IMR-90 (cell line): Measurements from ENCODE around the gene CC2D2A. TPM values are rescaled to one million over a fixed set of nuclear protein-coding genes. Genes with fewer than 3 reads are reported as not detected.

Source experiments
- ATAC-seq: fragments of 200-7000 bp; cut with Tn5 transposase; 2 replicates; pipeline ENCODE4 v1.9.1; 2020; ENCODE audit warnings: low read depth, mild to moderate bottlenecking, moderate library complexity
- BruUV-seq: library from RNA; stranded (reverse); fragments of 400-500 nt; replicated peaks from 2 replicates; lab custom pipeline; 2021; lab: Mats Ljungman, UMichigan
- CTCF ChIA-PET: fragments of 300-600 bp; formaldehyde crosslinking; extraction: SDS; loops from one replicate; lab custom pipeline; 2021; ENCODE audit warnings: antibody characterized with exemption; lab: Yijun Ruan, JAX
- POLR2A ChIA-PET: fragments of 300-600 bp; sonication (Branson Sonifier 250); formaldehyde crosslinking; loops from one replicate; lab custom pipeline; 2022; ENCODE audit warnings: antibody characterized with exemption; ENCODE audit not compliant: unreplicated experiment; lab: Charles Lee
- DNase-seq: peaks from one replicate; pipeline ENCODE4 v3.0.0; 2013
- H2AFZ ChIP-seq: replicated peaks from 2 replicates; pipeline ENCODE3; 2013; ENCODE audit warnings: low read length, mild to moderate bottlenecking; ENCODE audit not compliant: poor library complexity
- H2AK5ac ChIP-seq: 2 replicates; pipeline ENCODE4 v1.6.1; 2013; ENCODE audit warnings: low read depth, low read length, inconsistent platforms
- H2AK9ac ChIP-seq: replicated peaks from 2 replicates; pipeline ENCODE3; 2013; ENCODE audit warnings: mild to moderate bottlenecking, low read depth, low read length, moderate library complexity; ENCODE audit not compliant: poor library complexity
- H2BK120ac ChIP-seq: 2 replicates; pipeline ENCODE4 v1.6.1; 2013; ENCODE audit warnings: low read depth, low read length, inconsistent platforms
- H2BK15ac ChIP-seq: 3 replicates; pipeline ENCODE4 v1.6.1; 2013; ENCODE audit warnings: low read depth, low read length, inconsistent platforms
- H2BK20ac ChIP-seq: 2 replicates; pipeline ENCODE4 v1.6.1; 2013; ENCODE audit warnings: low read depth, mild to moderate bottlenecking, inconsistent platforms, low read length, moderate library complexity
- H2BK5ac ChIP-seq: 2 replicates; pipeline ENCODE4 v1.6.1; 2013; ENCODE audit warnings: mild to moderate bottlenecking, low read depth, low read length, inconsistent platforms; ENCODE audit not compliant: poor library complexity, severe bottlenecking
- H3K14ac ChIP-seq: replicated peaks from 2 replicates; pipeline ENCODE4 v1.6.1; 2013; ENCODE audit warnings: low read depth, low read length, inconsistent platforms
- H3K18ac ChIP-seq: 2 replicates; pipeline ENCODE4 v1.6.1; 2013; ENCODE audit warnings: low read depth, low read length, control low read depth
- H3K23ac ChIP-seq: 2 replicates; pipeline ENCODE4 v1.6.1; 2013; ENCODE audit warnings: low read depth, low read length, inconsistent platforms
- H3K27ac ChIP-seq: 2 replicates; pipeline ENCODE4 v1.5.1; 2013; ENCODE audit warnings: mild to moderate bottlenecking, control low read depth, low read length; ENCODE audit not compliant: insufficient read depth
- H3K27me3 ChIP-seq: 2 replicates; pipeline ENCODE4 v1.6.1; 2013; ENCODE audit warnings: low read length; ENCODE audit not compliant: control insufficient read depth, insufficient read depth
- H3K36me3 ChIP-seq: 2 replicates; pipeline ENCODE4 v1.6.1; 2013; ENCODE audit warnings: low read length, mixed read lengths; ENCODE audit not compliant: control insufficient read depth, insufficient read depth
- H3K4ac ChIP-seq: 2 replicates; pipeline ENCODE4 v1.6.1; 2013; ENCODE audit warnings: low read depth, low read length, inconsistent platforms
- H3K4me1 ChIP-seq: 2 replicates; pipeline ENCODE4 v1.6.1; 2013; ENCODE audit warnings: low read length, mixed read lengths; ENCODE audit not compliant: control insufficient read depth, insufficient read depth
- H3K4me2 ChIP-seq: 2 replicates; pipeline ENCODE4 v1.6.1; 2013; ENCODE audit warnings: low read depth, mild to moderate bottlenecking, control low read depth, low read length, moderate library complexity
- H3K4me3 ChIP-seq: 2 replicates; pipeline ENCODE4 v1.5.1; 2013; ENCODE audit warnings: low read depth, mild to moderate bottlenecking, control low read depth, low read length, moderate library complexity; ENCODE audit not compliant: insufficient read depth
- H3K56ac ChIP-seq: 2 replicates; pipeline ENCODE4 v1.6.1; 2013; ENCODE audit warnings: low read length, inconsistent platforms; ENCODE audit not compliant: insufficient read depth; ENCODE audit errors: extremely low read depth
- H3K79me1 ChIP-seq, 2 experiments: 2 replicates each; pipeline ENCODE4 v1.6.1; 2013; ENCODE audit warnings: low read length in 2 of 2, inconsistent platforms in 1 of 2, low read depth in 1 of 2
- H3K9ac ChIP-seq: 2 replicates; pipeline ENCODE4 v1.6.1; 2013; ENCODE audit warnings: low read depth, low read length, control low read depth
- H3K9me1 ChIP-seq: 2 replicates; pipeline ENCODE4 v1.6.1; 2013; ENCODE audit warnings: low read length, inconsistent platforms; ENCODE audit not compliant: insufficient read depth
- H3K9me3 ChIP-seq: 2 replicates; pipeline ENCODE4 v1.6.1; 2013; ENCODE audit warnings: low read length; ENCODE audit not compliant: control insufficient read depth, insufficient read depth
- H4K20me1 ChIP-seq: 2 replicates; pipeline ENCODE4 v1.6.1; 2013; ENCODE audit warnings: low read length, inconsistent platforms; ENCODE audit not compliant: insufficient read depth
- H4K5ac ChIP-seq: 2 replicates; pipeline ENCODE4 v1.6.1; 2013; ENCODE audit warnings: mild to moderate bottlenecking, low read depth, low read length, control low read depth
- H4K8ac ChIP-seq, 2 experiments: 2 replicates each; pipeline ENCODE4 v1.6.1; 2013; ENCODE audit warnings: low read depth in 2 of 2, low read length in 2 of 2, control low read depth in 1 of 2, inconsistent platforms in 1 of 2
- H4K91ac ChIP-seq: 2 replicates; pipeline ENCODE4 v1.6.1; 2013; ENCODE audit warnings: low read depth, low read length, inconsistent platforms; ENCODE audit not compliant: insufficient read depth
- BHLHE40 ChIP-seq: fragments of 150-350 bp; IDR thresholded peaks from 2 replicates; pipeline ENCODE4 v1.6.1; 2016; ENCODE audit warnings: mild to moderate bottlenecking, low read depth, low read length
- CEBPB ChIP-seq: IDR thresholded peaks from 2 replicates; pipeline ENCODE4 v1.6.1; 2012; ENCODE audit warnings: low read depth, low read length, improper control_type of control experiment
- CHD1 ChIP-seq: IDR thresholded peaks from 2 replicates; pipeline ENCODE4 v1.6.1; 2012; ENCODE audit warnings: low read depth, low read length, improper control_type of control experiment
- FOS ChIP-seq: fragments of 150-350 bp; IDR thresholded peaks from 2 replicates; pipeline ENCODE4 v1.6.1; 2016; ENCODE audit warnings: low read depth, low read length
- MAFK ChIP-seq: IDR thresholded peaks from 2 replicates; pipeline ENCODE4 v1.6.1; 2012; ENCODE audit warnings: low read depth, low read length, improper control_type of control experiment
- MAZ ChIP-seq: IDR thresholded peaks from 2 replicates; pipeline ENCODE4 v1.6.1; 2012; ENCODE audit warnings: low read depth, mild to moderate bottlenecking, low read length, improper control_type of control experiment, moderate library complexity, borderline replicate concordance
- MXI1 ChIP-seq: IDR thresholded peaks from 2 replicates; pipeline ENCODE4 v1.6.1; 2012; ENCODE audit warnings: low read depth, mild to moderate bottlenecking, low read length, moderate library complexity, borderline replicate concordance
- NFE2L2 ChIP-seq: fragments of 150-350 bp; IDR thresholded peaks from 2 replicates; pipeline ENCODE4 v1.6.1; 2016; ENCODE audit warnings: low read depth, mild to moderate bottlenecking, low read length
- POLR2A ChIP-seq: IDR thresholded peaks from 2 replicates; pipeline ENCODE4 v1.6.1; 2012; ENCODE audit warnings: mild to moderate bottlenecking, low read depth, low read length
- RAD21 ChIP-seq: IDR thresholded peaks from 2 replicates; pipeline ENCODE4 v1.6.1; 2012; ENCODE audit warnings: low read length, improper control_type of control experiment
- RCOR1 ChIP-seq: IDR thresholded peaks from 2 replicates; pipeline ENCODE4 v1.6.1; 2012; ENCODE audit warnings: mild to moderate bottlenecking, low read length, improper control_type of control experiment; ENCODE audit not compliant: insufficient replicate concordance
- RFX5 ChIP-seq: IDR thresholded peaks from 2 replicates; pipeline ENCODE4 v1.8.0; 2012; ENCODE audit warnings: low read depth, mild to moderate bottlenecking, low read length, moderate library complexity
- SMC3 ChIP-seq: fragments of 150-350 bp; IDR thresholded peaks from 2 replicates; pipeline ENCODE4 v1.6.1; 2016; ENCODE audit warnings: low read depth, mild to moderate bottlenecking, antibody characterized with exemption, low read length, moderate library complexity
- WGBS, 2 experiments: methylation state at CpG; one replicate each; pipeline versions ENCODE4 v1.1.5 to v1.1.7; 2013; ENCODE audit warnings: missing lambda C conversion rate in 2 of 2; ENCODE audit not compliant: insufficient read length in 1 of 2; ENCODE audit errors: extremely low coverage in 2 of 2; 5-methylcytosine and 5-hydroxymethylcytosine counted together
- dilution Hi-C: fragments of 300-500 bp; cut with HindIII; formaldehyde crosslinking; loops from one replicate; pipeline ENCODE4 v1.14.3; 2018; ENCODE audit warnings: low sequenced_read_pairs; ENCODE audit not compliant: unreplicated experiment
- in situ Hi-C: fragments of 300-500 bp; cut with MboI; formaldehyde crosslinking; loops from 3 replicates; pipeline ENCODE4 v1.14.3; 2019; ENCODE audit warnings: low sequenced_read_pairs, inconsistent platforms, mixed read lengths
- intact Hi-C: fragments of 100-400 bp; cut with micrococcal nuclease; formaldehyde crosslinking; loops from 2 replicates; pipeline ENCODE4 v1.10.0; 2022
- polyA plus RNA-seq, 3 experiments: library from polyadenylated mRNA; depleted of rRNA; stranded (reverse); fragments of >200 nt; gene quantifications; 2 replicates each; pipeline ENCODE4 v1.2.3, GENCODE V29; 2012; ENCODE audit warnings: low replicate concordance in 1 of 3
- total RNA-seq: library from RNA; depleted of rRNA; stranded (reverse); fragments of >200 nt; gene quantifications from 2 replicates; pipeline ENCODE4 v1.2.3, GENCODE V29; 2012
- TF ChIP-seq, protein P1 (sequence below): fragments of 150-350 bp; IDR thresholded peaks from 2 replicates; pipeline ENCODE4 v1.6.1; 2016; ENCODE audit warnings: low read depth, mild to moderate bottlenecking, low read length, moderate library complexity, borderline replicate concordance
- TF ChIP-seq, protein P2 (sequence below): conservative IDR thresholded peaks from 2 replicates; pipeline ENCODE4 v1.5.1; 2012; ENCODE audit warnings: mild to moderate bottlenecking, low read depth, low read length, improper control_type of control experiment
- TF ChIP-seq, protein P3 (sequence below): fragments of 150-350 bp; IDR thresholded peaks from 2 replicates; pipeline ENCODE4 v1.6.1; 2017; ENCODE audit warnings: mild to moderate bottlenecking, antibody characterized with exemption, low read length, low read depth

The CC2D2A gene
- total and polyA plus RNA-seq, 2 of the 4 experiments (the other 2 are of a cell fraction), result 20.8 to 26.3 TPM

DNA sequence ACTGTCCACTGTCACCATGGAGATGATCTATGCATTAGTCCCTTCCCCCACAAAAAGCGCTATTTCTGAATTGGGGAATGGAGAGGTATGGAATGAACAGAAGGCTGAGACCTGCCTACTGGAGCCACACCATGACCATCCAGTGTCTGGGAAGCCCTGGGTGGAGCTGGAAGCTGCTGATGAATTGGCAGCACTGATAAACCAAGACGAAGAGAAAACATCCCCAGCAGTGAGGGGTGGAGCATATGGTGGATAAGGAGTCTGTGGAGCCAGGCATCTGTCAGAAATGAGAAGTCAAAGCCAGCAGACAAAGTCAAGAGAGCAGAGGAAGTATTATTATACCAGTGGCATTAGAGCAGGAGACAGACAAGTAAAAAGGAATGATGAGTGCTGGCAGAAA, 13.2 kb downstream of the CC2D2A start:
- Histone ChIP-seq H2BK15ac (no peak overlapping the region), H3K9me3 (no peaks in the 10 kb centered on the region; the same call in 1 of the 2 replicates), H3K4me1 (peaks cover 9% of the 10 kb centered on the region), H4K91ac (no peak overlapping the region), H3K14ac (no peak overlapping the region), H3K4me3 (no peak overlapping the region), H2BK120ac (no peak overlapping the region), H3K23ac (no peak overlapping the region), H2AK5ac (no peak overlapping the region), H3K9ac (no peak overlapping the region), H2AFZ (no peak overlapping the region), H3K56ac (no peak overlapping the region), H4K5ac (no peak overlapping the region), H3K4ac (no peak overlapping the region), H3K36me3 (peaks cover 10% of the 10 kb centered on the region; the same call in 1 of the 2 replicates), H3K27me3 (no peaks in the 10 kb centered on the region), H3K4me2 (no peak overlapping the region), H4K8ac (no peak overlapping the region), H3K18ac (no peak overlapping the region), H3K27ac (no peak overlapping the region), H2AK9ac (no peak overlapping the region), H2BK20ac (no peak overlapping the region), H3K79me1 (peaks cover 9 to 26% of the 10 kb centered on the region in 2 experiments; a peak in 3 of 4 replicates), H2BK5ac (no peak overlapping the region), H3K9me1 (no peaks in the 10 kb centered on the region), H4K20me1 (no peaks in the 10 kb centered on the region)
- DNase-seq (no peak), ATAC-seq (no peak)
- WGBS, 2 experiments, result no CpG with 5 or more reads among the region's 2 CpGs
- no peak for TF ChIP-seq POLR2A
- TF ChIP-seq RAD21, result no peak
- TF ChIP-seq RCOR1, result no peak
- TF ChIP-seq FOS, result no peak
- TF ChIP-seq MAZ, result no peak
- no peak for TF ChIP-seq BHLHE40
- TF ChIP-seq MXI1, result no peak
- TF ChIP-seq, protein P1, sequence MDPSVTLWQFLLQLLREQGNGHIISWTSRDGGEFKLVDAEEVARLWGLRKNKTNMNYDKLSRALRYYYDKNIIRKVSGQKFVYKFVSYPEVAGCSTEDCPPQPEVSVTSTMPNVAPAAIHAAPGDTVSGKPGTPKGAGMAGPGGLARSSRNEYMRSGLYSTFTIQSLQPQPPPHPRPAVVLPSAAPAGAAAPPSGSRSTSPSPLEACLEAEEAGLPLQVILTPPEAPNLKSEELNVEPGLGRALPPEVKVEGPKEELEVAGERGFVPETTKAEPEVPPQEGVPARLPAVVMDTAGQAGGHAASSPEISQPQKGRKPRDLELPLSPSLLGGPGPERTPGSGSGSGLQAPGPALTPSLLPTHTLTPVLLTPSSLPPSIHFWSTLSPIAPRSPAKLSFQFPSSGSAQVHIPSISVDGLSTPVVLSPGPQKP, result no peak
- TF ChIP-seq, protein P2, sequence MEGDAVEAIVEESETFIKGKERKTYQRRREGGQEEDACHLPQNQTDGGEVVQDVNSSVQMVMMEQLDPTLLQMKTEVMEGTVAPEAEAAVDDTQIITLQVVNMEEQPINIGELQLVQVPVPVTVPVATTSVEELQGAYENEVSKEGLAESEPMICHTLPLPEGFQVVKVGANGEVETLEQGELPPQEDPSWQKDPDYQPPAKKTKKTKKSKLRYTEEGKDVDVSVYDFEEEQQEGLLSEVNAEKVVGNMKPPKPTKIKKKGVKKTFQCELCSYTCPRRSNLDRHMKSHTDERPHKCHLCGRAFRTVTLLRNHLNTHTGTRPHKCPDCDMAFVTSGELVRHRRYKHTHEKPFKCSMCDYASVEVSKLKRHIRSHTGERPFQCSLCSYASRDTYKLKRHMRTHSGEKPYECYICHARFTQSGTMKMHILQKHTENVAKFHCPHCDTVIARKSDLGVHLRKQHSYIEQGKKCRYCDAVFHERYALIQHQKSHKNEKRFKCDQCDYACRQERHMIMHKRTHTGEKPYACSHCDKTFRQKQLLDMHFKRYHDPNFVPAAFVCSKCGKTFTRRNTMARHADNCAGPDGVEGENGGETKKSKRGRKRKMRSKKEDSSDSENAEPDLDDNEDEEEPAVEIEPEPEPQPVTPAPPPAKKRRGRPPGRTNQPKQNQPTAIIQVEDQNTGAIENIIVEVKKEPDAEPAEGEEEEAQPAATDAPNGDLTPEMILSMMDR, result no peak
- TF ChIP-seq, protein P3, sequence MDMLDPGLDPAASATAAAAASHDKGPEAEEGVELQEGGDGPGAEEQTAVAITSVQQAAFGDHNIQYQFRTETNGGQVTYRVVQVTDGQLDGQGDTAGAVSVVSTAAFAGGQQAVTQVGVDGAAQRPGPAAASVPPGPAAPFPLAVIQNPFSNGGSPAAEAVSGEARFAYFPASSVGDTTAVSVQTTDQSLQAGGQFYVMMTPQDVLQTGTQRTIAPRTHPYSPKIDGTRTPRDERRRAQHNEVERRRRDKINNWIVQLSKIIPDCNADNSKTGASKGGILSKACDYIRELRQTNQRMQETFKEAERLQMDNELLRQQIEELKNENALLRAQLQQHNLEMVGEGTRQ, result no peak
- TF ChIP-seq CEBPB, result no peak
- no peak for TF ChIP-seq MAFK
- no peak for TF ChIP-seq NFE2L2
- TF ChIP-seq SMC3, result no peak
- TF ChIP-seq RFX5, result no peak
- no peak for TF ChIP-seq CHD1
- dilution Hi-C loops, result no loop called here
- BruUV-seq, result no TSS peak
- POLR2A ChIA-PET, result no interaction called here
- in situ Hi-C loops, result loop anchor here (25.0 kb wide), 1 partner anchor 729 kb away; no protein-coding TSS in a partner anchor
- CTCF ChIA-PET, result no interaction called here
- intact Hi-C loops, result no loop called here
